HG03469 (cell line): Measurements from ENCODE around the gene C7orf57.
A peak's percentile ranks its signal among the peaks of the same experiment; 100 is the strongest.

ENCODE experiments used
- ATAC-seq: cut with Tn5 transposase; IDR thresholded peaks from one replicate; pipeline ENCODE4 v1.9.1; 2021; ENCODE audit warnings: mild to moderate bottlenecking, moderate library complexity, moderate number of reproducible peaks; ENCODE audit not compliant: unreplicated experiment

The C7orf57 gene

GRCh38 chr7:48084727-48085432 is 49.5 kb downstream of the C7orf57 start:
- ATAC-seq: peak; percentile 64

GRCh38 chr7:48085433-48085791 is 50.1 kb downstream of the C7orf57 start:
- ATAC-seq: no peak

GRCh38 chr7:48085942-48086341 is 50.6 kb downstream of the C7orf57 start:
- ATAC-seq: no peak

GRCh38 chr7:48087349-48087748 is 52.0 kb downstream of the C7orf57 start:
- peak; percentile 20 for ATAC-seq

- peak; percentile 36 for ATAC-seq
Measured at GRCh38 chr7:48088559-48089045, 53.3 kb downstream of the C7orf57 start.

DNA sequence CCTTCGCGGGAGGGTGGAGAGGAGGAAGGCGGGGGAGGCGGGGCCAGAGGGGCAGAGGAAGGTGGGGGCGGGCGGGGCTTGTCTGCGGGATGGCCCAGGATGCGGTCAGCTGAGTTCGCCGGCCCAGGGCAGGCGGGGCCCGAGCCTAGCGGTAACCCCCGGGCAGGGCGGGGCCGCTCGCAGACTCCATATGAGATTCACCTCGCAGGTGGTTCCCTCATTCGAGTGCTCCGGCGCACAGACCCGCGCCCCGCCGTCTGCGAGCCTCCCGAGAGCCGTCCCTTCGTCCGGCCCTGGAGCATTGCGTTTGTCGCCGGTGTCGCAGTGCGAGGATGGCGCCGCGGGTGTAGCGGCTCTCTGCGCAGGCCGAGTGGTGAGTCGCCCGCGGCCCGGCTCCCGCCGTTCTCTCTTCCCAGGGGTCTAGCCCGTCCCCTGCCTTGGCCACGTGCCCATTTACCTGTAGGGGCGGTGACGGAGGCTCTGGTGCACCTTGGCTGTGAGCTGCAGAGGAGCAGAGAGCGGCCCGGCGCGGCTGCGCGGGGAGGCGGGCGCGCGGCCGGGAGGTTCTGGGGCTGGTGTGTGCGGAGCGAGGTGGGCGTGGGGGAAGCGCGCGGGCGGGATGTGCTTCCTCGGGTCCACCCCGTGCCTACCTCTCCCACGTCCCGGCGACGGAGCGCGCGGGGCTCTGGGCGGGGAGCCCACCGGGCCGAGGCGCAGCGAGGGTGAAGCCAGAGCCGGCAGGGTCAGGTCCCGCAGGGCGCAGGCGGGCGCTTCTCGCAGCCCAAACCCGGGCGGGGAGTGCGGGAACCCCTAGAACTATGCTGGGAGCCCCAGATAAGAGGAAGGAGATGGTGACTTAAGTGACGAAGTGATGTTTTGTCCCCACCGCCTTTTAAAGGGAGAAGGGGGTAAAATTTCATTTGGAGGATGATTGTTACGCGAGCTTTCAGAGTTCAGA is 54.0 kb downstream of the C7orf57 start, which contains the start of gene UPP1:
Gene UPP1 (plus strand): TSS at position 220 of the 958 bp plus-strand sequence. CDS start 5,519 bp downstream, outside the sequence.
- peak; percentile 28 for ATAC-seq

GRCh38 chr7:48090095-48090805 is 54.9 kb downstream of the C7orf57 start:
- no peak for ATAC-seq

- no peak for ATAC-seq
Measured at GRCh38 chr7:48091506-48092433, 56.4 kb downstream of the C7orf57 start.

GRCh38 chr7:48094861-48095293 is 59.5 kb downstream of the C7orf57 start:
- ATAC-seq: no peak

DNA sequence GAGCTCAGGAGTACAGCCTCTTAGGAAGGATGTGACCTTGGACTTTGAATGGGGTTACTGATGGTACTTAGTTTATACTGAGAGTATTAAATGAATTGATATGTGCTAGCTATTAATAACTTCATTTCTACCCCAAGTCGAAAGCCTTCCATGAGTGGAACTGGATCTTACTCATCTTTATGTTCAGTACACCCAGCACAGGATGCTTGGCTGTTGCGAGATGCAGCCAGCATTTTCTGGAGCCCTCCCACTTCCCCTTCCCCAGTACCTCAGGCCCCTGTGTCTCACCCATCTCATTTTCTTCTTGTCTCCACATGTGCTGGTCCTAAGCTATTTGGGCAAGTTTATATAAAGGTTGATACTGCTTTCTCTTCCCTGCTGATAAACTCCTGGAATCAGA is 60.9 kb downstream of the C7orf57 start:
- no peak for ATAC-seq

DNA sequence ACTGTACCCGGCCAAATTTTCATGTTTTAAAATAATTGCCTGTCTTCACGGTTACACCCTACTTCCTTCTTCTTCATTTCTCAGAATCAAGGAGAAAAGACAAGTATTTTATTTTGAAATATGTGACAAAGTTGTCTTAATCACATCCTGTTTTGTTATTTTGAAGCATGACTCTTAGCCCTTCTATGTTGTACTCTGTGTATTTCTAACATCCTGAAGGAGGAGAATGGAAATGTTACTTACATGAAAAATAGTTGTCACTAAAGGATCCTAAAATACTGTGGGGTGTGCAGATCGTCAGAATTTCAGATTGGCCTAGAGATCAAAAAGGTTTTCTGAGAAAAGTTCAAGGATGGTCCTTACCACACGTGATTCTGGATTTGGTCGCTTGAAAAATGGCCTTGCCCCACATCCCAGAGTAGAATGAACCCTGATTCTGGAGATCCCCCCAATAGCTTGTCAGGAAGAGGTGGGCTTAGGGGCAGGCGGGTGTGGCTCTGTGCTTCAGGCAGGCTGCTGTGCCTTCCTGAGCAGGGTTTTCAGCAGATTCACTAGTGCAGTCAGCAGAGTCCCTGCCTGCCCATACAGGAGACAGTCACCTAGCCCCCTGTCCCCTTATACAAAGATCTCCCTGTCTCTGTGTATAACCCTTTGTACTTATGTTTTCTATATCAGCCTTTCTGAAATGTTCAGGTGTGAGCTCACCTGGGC is 62.3 kb downstream of the C7orf57 start:
- no peak for ATAC-seq

DNA sequence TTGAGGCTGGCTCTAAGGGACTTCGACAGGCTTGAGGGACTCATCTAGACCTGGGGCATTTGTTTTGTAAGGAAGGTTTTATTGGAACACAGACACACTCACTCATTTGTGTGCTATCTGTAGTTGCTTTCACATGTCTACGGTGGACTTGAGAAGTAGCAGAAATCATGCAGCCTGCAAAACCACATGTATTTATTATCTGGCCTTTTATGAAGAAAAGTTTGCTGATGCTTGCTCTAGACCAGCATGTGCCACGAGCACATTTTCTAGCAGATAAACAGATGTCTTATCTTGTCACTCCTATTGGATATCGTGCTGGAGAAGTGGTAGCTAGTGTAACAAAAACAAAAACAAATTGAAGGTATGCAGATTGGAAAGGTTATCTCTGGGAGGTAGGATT is 63.5 kb downstream of the C7orf57 start:
- no peak for ATAC-seq

GRCh38 chr7:48099781-48100180 is 64.4 kb downstream of the C7orf57 start:
- no peak for ATAC-seq

DNA sequence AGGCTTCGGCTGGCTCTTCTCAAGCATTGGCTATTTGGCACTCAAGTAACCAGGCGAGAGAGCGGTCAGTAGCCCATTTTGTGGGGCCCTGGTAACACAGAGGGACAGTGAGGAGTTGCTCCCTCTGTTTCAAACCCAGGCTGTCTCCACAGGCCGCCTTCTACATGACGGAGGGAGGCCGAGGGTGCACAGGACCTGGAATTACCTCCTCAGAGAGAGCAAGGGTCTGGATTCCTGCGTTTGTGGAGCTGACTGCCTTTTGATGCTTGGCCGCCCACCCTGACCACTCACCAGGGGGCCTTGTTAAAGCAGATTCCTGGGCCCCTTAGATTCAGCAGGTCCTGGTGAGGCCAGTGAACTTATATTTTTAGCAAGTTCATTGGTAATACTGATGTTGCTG is 66.0 kb downstream of the C7orf57 start:
- ATAC-seq: no peak

GRCh38 chr7:48101968-48102367 is 66.6 kb downstream of the C7orf57 start:
- no peak for ATAC-seq

- ATAC-seq: no peak
Measured at GRCh38 chr7:48102530-48102929, 67.2 kb downstream of the C7orf57 start.

DNA sequence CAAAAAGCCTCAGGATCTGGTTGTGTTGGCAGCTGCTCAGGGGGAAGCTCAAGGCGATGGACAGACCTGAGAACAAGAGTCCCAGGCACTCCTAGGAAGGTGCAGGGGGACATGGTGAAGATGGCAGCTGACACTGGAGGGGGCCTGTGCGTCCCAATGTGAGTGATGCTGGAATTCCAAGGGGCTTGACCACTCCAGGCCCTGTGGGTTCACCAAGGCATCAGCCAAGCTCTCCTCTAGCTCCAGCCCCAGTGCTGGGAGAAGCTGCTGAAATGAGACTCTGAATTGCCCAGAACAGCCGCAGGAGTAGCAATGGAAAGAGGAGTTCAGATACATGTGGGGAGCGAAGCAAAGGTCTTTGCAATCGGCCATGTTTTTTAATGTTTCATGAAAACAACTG is 69.7 kb downstream of the C7orf57 start:
- ATAC-seq: no peak

DNA sequence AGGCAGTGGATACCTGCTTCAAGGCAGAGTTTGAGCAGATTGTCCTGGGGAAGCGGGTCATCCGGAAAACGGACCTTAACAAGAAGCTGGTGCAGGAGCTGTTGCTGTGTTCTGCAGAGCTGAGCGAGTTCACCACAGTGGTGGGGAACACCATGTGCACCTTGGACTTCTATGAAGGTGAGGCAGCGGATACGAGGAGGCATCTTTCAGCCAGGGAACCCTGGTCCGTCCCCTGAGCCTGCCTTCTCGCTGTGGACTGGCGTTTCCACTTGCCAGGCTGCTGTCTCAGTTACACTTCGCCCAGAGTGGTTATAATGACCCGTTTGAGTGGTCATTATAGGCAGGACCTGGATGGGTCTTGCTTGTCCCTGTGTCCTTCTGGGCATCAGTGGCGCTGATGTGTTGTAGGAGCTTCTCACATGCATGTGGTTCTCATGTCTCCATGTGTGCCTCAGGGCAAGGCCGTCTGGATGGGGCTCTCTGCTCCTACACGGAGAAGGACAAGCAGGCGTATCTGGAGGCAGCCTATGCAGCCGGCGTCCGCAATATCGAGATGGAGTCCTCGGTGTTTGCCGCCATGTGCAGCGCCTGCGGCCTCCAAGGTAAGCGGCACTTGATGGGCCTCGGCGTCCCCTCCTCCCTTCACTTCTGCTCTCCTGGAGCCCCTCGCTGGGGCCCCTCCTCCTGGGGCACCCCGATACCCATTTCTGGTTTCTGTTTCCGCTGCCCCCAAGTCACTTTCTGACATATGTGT is 71.7 kb downstream of the C7orf57 start:
- no peak for ATAC-seq
